ENCODE data around the gene PTOV1.

GRCh38 chr19:49908480-49909420 lies 57.8 kb downstream of the PTOV1 start:
- TF ChIP-seq ZNF664 (tag by site-specific recombination; IDR thresholded peaks at IDR 0.05) (no peak), ZSCAN30 (tag by site-specific recombination; IDR thresholded peaks at IDR 0.05) (no peak), ZNF350 (tag by site-specific recombination; IDR thresholded peaks at IDR 0.05) (no peak)
- TF ChIP-seq, protein P1, sequence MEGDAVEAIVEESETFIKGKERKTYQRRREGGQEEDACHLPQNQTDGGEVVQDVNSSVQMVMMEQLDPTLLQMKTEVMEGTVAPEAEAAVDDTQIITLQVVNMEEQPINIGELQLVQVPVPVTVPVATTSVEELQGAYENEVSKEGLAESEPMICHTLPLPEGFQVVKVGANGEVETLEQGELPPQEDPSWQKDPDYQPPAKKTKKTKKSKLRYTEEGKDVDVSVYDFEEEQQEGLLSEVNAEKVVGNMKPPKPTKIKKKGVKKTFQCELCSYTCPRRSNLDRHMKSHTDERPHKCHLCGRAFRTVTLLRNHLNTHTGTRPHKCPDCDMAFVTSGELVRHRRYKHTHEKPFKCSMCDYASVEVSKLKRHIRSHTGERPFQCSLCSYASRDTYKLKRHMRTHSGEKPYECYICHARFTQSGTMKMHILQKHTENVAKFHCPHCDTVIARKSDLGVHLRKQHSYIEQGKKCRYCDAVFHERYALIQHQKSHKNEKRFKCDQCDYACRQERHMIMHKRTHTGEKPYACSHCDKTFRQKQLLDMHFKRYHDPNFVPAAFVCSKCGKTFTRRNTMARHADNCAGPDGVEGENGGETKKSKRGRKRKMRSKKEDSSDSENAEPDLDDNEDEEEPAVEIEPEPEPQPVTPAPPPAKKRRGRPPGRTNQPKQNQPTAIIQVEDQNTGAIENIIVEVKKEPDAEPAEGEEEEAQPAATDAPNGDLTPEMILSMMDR (tag by site-specific recombination; IDR thresholded peaks at IDR 0.05): no peak

All from HEK293 (cell line).